Measurements from ENCODE around the gene COX6A2.
A peak's percentile ranks its signal among the peaks of the same experiment; 100 is the strongest.

Gene COX6A2

DNA sequence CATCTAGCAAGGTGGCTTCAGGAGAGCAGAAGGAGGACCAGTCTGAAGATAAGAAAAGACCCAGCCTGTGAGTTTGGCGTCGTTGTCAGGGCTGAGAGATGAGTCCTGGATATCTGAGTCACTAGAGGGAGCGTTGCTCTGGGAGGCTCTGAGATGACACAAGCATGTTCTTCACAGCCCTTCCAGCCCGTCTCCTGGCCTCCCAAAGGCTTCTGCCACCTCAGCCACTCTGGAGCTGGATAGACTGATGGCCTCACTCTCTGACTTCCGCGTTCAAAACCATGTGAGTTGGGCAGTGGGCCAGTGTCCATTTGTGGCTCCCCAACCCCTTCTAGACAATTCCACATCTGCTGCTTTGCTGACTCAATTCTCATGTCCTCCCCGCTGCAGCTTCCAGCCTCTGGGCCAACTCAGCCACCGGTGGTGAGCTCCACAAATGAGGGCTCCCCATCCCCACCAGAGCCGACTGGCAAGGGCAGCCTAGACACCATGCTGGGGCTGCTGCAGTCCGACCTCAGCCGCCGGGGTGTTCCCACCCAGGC is 46.1 kb upstream of the COX6A2 start:
- Histone ChIP-seq H3K27me3 (ENCODE audit: insufficient read depth, low read length, poor library complexity, severe bottlenecking) (no peaks in the 10 kb centered on the region), H3K79me2 (ENCODE audit: insufficient read depth, low read length) (peaks cover 12% of the 10 kb centered on the region; the same call in 1 of the 2 replicates), H4K20me1 (ENCODE audit: insufficient read depth, low read length, poor library complexity, severe bottlenecking) (no peaks in the 10 kb centered on the region), H3K36me3 (ENCODE audit: insufficient read depth, low read length) (no peaks in the 10 kb centered on the region), H2AFZ (ENCODE audit: low read length) (no peak overlapping the region), H3K4me1 (ENCODE audit: insufficient read depth, low read length, poor library complexity, severe bottlenecking) (peaks cover 26% of the 10 kb centered on the region), H3K9me3 (ENCODE audit: insufficient read depth, low read depth, low read length) (no peaks in the 10 kb centered on the region), H3K9ac (ENCODE audit: low read depth, low read length, poor library complexity, severe bottlenecking) (no peak overlapping the region), H3K9me2 (replicated peaks; ENCODE audit: low read depth, low read length) (no peaks in the 10 kb centered on the region), H3K4me2 (ENCODE audit: low read depth, low read length, poor library complexity, severe bottlenecking) (no peak overlapping the region), H3F3A (ENCODE audit: low read depth) (peaks cover 3% of the 10 kb centered on the region; the same call in 1 of the 2 replicates), H3K4me3 (ENCODE audit: low read length, poor library complexity, severe bottlenecking) (no peak overlapping the region)
- TF ChIP-seq, protein P1, sequence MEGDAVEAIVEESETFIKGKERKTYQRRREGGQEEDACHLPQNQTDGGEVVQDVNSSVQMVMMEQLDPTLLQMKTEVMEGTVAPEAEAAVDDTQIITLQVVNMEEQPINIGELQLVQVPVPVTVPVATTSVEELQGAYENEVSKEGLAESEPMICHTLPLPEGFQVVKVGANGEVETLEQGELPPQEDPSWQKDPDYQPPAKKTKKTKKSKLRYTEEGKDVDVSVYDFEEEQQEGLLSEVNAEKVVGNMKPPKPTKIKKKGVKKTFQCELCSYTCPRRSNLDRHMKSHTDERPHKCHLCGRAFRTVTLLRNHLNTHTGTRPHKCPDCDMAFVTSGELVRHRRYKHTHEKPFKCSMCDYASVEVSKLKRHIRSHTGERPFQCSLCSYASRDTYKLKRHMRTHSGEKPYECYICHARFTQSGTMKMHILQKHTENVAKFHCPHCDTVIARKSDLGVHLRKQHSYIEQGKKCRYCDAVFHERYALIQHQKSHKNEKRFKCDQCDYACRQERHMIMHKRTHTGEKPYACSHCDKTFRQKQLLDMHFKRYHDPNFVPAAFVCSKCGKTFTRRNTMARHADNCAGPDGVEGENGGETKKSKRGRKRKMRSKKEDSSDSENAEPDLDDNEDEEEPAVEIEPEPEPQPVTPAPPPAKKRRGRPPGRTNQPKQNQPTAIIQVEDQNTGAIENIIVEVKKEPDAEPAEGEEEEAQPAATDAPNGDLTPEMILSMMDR (conservative IDR thresholded peaks at IDR 0.05; ENCODE audit: low read length), result 0 out of 2 replicates have a peak, but pooled peaks have one; percentile 15
- TF ChIP-seq EZH2phosphoT487 (IDR thresholded peaks at IDR 0.05; ENCODE audit: borderline replicate concordance), result no peak

DNA sequence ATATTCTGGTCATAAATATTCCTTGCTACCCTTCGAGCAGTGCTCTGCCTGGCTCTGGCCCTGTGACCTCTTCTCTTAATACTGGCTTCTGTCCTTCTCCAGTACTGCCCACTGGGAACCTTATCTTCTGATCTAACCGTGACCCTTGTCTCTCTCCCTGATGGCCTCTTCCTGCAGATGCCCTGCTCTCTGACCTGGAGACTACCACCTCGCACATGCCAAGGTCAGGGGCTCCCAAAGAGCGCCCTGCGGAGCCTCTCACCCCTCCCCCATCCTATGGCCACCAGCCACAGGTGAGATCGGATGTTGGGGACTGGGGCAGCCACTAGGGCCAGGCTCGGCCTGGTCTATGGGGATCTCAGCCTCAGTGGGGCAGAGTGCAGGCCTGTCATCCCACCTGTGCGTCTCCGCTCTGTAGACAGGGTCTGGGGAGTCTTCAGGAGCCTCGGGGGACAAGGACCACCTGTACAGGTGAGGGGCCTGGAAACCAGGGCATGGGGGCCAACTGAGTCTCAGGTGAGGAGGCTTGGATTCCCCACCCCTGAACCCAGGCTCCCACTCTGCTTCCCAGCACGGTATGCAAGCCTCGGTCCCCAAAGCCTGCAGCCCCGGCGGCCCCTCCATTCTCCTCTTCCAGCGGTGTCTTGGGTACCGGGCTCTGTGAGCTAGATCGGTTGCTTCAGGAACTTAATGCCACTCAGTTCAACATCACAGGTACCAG is 45.3 kb upstream of the COX6A2 start:
- H3K4me2 ChIP-seq (ENCODE audit: low read depth, low read length, poor library complexity, severe bottlenecking), result no peak overlapping the region
- peaks cover 26% of the 10 kb centered on the region for H3K4me1 ChIP-seq (ENCODE audit: insufficient read depth, low read length, poor library complexity, severe bottlenecking)
- no peak overlapping the region for H2AFZ ChIP-seq (ENCODE audit: low read length)

DNA sequence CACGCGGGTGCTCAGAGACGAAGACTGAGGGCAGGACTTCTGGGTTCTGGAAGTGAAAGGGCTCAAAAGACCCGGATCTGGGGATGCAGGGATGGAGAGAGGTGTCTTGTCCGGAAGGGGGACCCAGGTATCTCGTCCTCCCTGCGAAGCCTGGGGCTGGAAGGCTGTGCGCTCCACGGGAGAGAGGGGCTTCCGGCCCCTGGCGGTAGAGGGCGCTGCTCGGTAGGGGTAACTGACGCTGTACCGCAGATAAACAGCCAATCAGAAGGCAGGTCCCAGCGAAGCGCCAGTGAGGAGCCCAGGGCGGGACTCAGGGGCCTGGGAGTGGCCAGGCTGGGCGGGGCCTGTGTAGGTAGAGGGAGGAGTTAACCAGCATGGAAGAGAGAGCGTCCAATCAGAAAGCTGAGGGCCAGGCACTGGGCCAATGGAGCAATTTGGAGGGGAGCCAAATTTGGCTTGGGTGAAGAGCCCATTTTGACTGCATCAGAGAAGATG is 44.6 kb upstream of the COX6A2 start:
- H3K36me3 ChIP-seq (ENCODE audit: insufficient read depth, low read length), result no peaks in the 10 kb centered on the region
- TF ChIP-seq, protein P1 (conservative IDR thresholded peaks at IDR 0.05; ENCODE audit: low read length), result 0 out of 2 replicates have a peak, but pooled peaks have one; percentile 28
- no peak for TF ChIP-seq EZH2phosphoT487 (IDR thresholded peaks at IDR 0.05; ENCODE audit: borderline replicate concordance)
- no peak overlapping the region for H3K4me2 ChIP-seq (ENCODE audit: low read depth, low read length, poor library complexity, severe bottlenecking)
- no peak overlapping the region for H3K9ac ChIP-seq (ENCODE audit: low read depth, low read length, poor library complexity, severe bottlenecking)
- H3K9me2 ChIP-seq (replicated peaks; ENCODE audit: low read depth, low read length), result no peaks in the 10 kb centered on the region
- no peaks in the 10 kb centered on the region for H3K27me3 ChIP-seq (ENCODE audit: insufficient read depth, low read length, poor library complexity, severe bottlenecking)
- no peak overlapping the region for H3K4me3 ChIP-seq (ENCODE audit: low read length, poor library complexity, severe bottlenecking)
- no peak overlapping the region for H2AFZ ChIP-seq (ENCODE audit: low read length)
- H4K20me1 ChIP-seq (ENCODE audit: insufficient read depth, low read length, poor library complexity, severe bottlenecking), result no peaks in the 10 kb centered on the region
- no peaks in the 10 kb centered on the region for H3K9me3 ChIP-seq (ENCODE audit: insufficient read depth, low read depth, low read length)
- H3K4me1 ChIP-seq (ENCODE audit: insufficient read depth, low read length, poor library complexity, severe bottlenecking), result peaks cover 26% of the 10 kb centered on the region
- H3K79me2 ChIP-seq (ENCODE audit: insufficient read depth, low read length), result peaks cover 15% of the 10 kb centered on the region; the same call in 1 of the 2 replicates
- H3F3A ChIP-seq (ENCODE audit: low read depth), result peaks cover 3% of the 10 kb centered on the region; the same call in 1 of the 2 replicates

More for the DNA sequence above, 45.3 kb upstream of the COX6A2 start:
- no peaks in the 10 kb centered on the region for H3K27me3 ChIP-seq (ENCODE audit: insufficient read depth, low read length, poor library complexity, severe bottlenecking)
- peaks cover 12% of the 10 kb centered on the region; the same call in 1 of the 2 replicates for H3K79me2 ChIP-seq (ENCODE audit: insufficient read depth, low read length)
- no peak overlapping the region for H3K4me3 ChIP-seq (ENCODE audit: low read length, poor library complexity, severe bottlenecking)
- no peaks in the 10 kb centered on the region for H4K20me1 ChIP-seq (ENCODE audit: insufficient read depth, low read length, poor library complexity, severe bottlenecking)
- peaks cover 3% of the 10 kb centered on the region; the same call in 1 of the 2 replicates for H3F3A ChIP-seq (ENCODE audit: low read depth)
- TF ChIP-seq, protein P1 (conservative IDR thresholded peaks at IDR 0.05; ENCODE audit: low read length), result no peak
- TF ChIP-seq EZH2phosphoT487 (IDR thresholded peaks at IDR 0.05; ENCODE audit: borderline replicate concordance), result no peak
- no peaks in the 10 kb centered on the region for H3K9me2 ChIP-seq (replicated peaks; ENCODE audit: low read depth, low read length)
- no peak overlapping the region for H3K9ac ChIP-seq (ENCODE audit: low read depth, low read length, poor library complexity, severe bottlenecking)
- H3K36me3 ChIP-seq (ENCODE audit: insufficient read depth, low read length), result no peaks in the 10 kb centered on the region
- H3K9me3 ChIP-seq (ENCODE audit: insufficient read depth, low read depth, low read length), result no peaks in the 10 kb centered on the region
